Measurements from ENCODE around the gene SLC38A8.

The SLC38A8 gene

GRCh38 chr16:83980794-83981193, 61.8 kb downstream of the SLC38A8 start:
- no peaks in the 10 kb centered on the region for H3K36me3 ChIP-seq (ENCODE audit: control insufficient read depth, low read length)
- H3K27me3 ChIP-seq (ENCODE audit: control insufficient read depth, low read length): no peaks in the 10 kb centered on the region
- no peaks in the 10 kb centered on the region for H4K20me1 ChIP-seq (ENCODE audit: control insufficient read depth, insufficient read depth, low read depth, low read length)
- no peak overlapping the region for H3K4me2 ChIP-seq (ENCODE audit: low read length)
- no peaks in the 10 kb centered on the region for H3F3A ChIP-seq (ENCODE audit: control insufficient read depth, insufficient read depth)
- TF ChIP-seq EZH2phosphoT487 (IDR thresholded peaks at IDR 0.05; ENCODE audit: borderline replicate concordance, low read length) (no peak), CTCF (IDR thresholded peaks at IDR 0.05; ENCODE audit: low read depth, low read length, poor library complexity, severe bottlenecking) (no peak)
- no peaks in the 10 kb centered on the region for H3K79me2 ChIP-seq (ENCODE audit: control insufficient read depth, low read length)
- H3K9me2 ChIP-seq (replicated peaks; ENCODE audit: control insufficient read depth, low read length): no peaks in the 10 kb centered on the region
- H3K4me1 ChIP-seq (ENCODE audit: control insufficient read depth, low read length): no peaks in the 10 kb centered on the region
- no peaks in the 10 kb centered on the region for H3K9me3 ChIP-seq (ENCODE audit: control insufficient read depth, insufficient read depth, low read length)
- H3K27ac ChIP-seq (ENCODE audit: low read depth, low read length): no peak overlapping the region
- no peak overlapping the region for H3K4me3 ChIP-seq (ENCODE audit: low read length)

- no peaks in the 10 kb centered on the region for H3K36me3 ChIP-seq (ENCODE audit: control insufficient read depth, low read length)
- H3K4me2 ChIP-seq (ENCODE audit: low read length): no peak overlapping the region
- H3K9me3 ChIP-seq (ENCODE audit: control insufficient read depth, insufficient read depth, low read length): no peaks in the 10 kb centered on the region
- H3F3A ChIP-seq (ENCODE audit: control insufficient read depth, insufficient read depth): no peaks in the 10 kb centered on the region
- H3K9me2 ChIP-seq (replicated peaks; ENCODE audit: control insufficient read depth, low read length): no peaks in the 10 kb centered on the region
- H3K4me3 ChIP-seq (ENCODE audit: low read length): no peak overlapping the region
- no peaks in the 10 kb centered on the region for H3K79me2 ChIP-seq (ENCODE audit: control insufficient read depth, low read length)
- TF ChIP-seq EZH2phosphoT487 (IDR thresholded peaks at IDR 0.05; ENCODE audit: borderline replicate concordance, low read length) (no peak), CTCF (IDR thresholded peaks at IDR 0.05; ENCODE audit: low read depth, low read length, poor library complexity, severe bottlenecking) (no peak)
- H4K20me1 ChIP-seq (ENCODE audit: control insufficient read depth, insufficient read depth, low read depth, low read length): no peaks in the 10 kb centered on the region
- H3K27me3 ChIP-seq (ENCODE audit: control insufficient read depth, low read length): no peaks in the 10 kb centered on the region
- H3K4me1 ChIP-seq (ENCODE audit: control insufficient read depth, low read length): no peaks in the 10 kb centered on the region
- no peak overlapping the region for H3K27ac ChIP-seq (ENCODE audit: low read depth, low read length)
These were observed 63.2 kb downstream of the SLC38A8 start for GRCh38 chr16:83979441-83979840.

GRCh38 chr16:83978401-83978904, 64.1 kb downstream of the SLC38A8 start:
- Histone ChIP-seq H3K4me2 (ENCODE audit: low read length) (no peak overlapping the region), H3K9me2 (replicated peaks; ENCODE audit: control insufficient read depth, low read length) (no peaks in the 10 kb centered on the region), H3K36me3 (ENCODE audit: control insufficient read depth, low read length) (no peaks in the 10 kb centered on the region), H3K4me1 (ENCODE audit: control insufficient read depth, low read length) (no peaks in the 10 kb centered on the region), H3K27me3 (ENCODE audit: control insufficient read depth, low read length) (no peaks in the 10 kb centered on the region), H3K4me3 (ENCODE audit: low read length) (no peak overlapping the region), H3K9me3 (ENCODE audit: control insufficient read depth, insufficient read depth, low read length) (no peaks in the 10 kb centered on the region), H3K79me2 (ENCODE audit: control insufficient read depth, low read length) (no peaks in the 10 kb centered on the region), H3F3A (ENCODE audit: control insufficient read depth, insufficient read depth) (no peaks in the 10 kb centered on the region), H4K20me1 (ENCODE audit: control insufficient read depth, insufficient read depth, low read depth, low read length) (no peaks in the 10 kb centered on the region), H3K27ac (ENCODE audit: low read depth, low read length) (no peak overlapping the region)
- TF ChIP-seq CTCF (IDR thresholded peaks at IDR 0.05; ENCODE audit: low read depth, low read length, poor library complexity, severe bottlenecking): no peak
- no peak for TF ChIP-seq EZH2phosphoT487 (IDR thresholded peaks at IDR 0.05; ENCODE audit: borderline replicate concordance, low read length)

All from DOHH2 (cell line).